ENCODE measurements around the gene WLS.
"Not testable (repeated sequence)": the region's sequence is repeated elsewhere in the genome, so short reads cannot be mapped to it uniquely, and the experiment has no call there.

Gene WLS

GRCh38 chr1:68180441-68181164, 51.7 kb downstream of the WLS start:
- TF ChIP-seq CTCF (IDR thresholded peaks at IDR 0.05; ENCODE audit: insufficient read depth, low read depth, low read length, missing control alignments), result no peak
- DNase-seq (ENCODE audit: low read depth), result no peak
- no peak overlapping the region for H3K4me3 ChIP-seq (ENCODE audit: low read length)

GRCh38 chr1:68178821-68179490, 53.4 kb downstream of the WLS start:
- H3K4me3 ChIP-seq (ENCODE audit: low read length), result no peak overlapping the region
- peak; percentile 63 for DNase-seq (ENCODE audit: low read depth)
- no peak for TF ChIP-seq CTCF (IDR thresholded peaks at IDR 0.05; ENCODE audit: insufficient read depth, low read depth, low read length, missing control alignments)

- no peak overlapping the region for H3K4me3 ChIP-seq (ENCODE audit: low read length)
- peak; percentile 62 for DNase-seq (ENCODE audit: low read depth)
- no peak for TF ChIP-seq CTCF (IDR thresholded peaks at IDR 0.05; ENCODE audit: insufficient read depth, low read depth, low read length, missing control alignments)
These were observed 56.5 kb downstream of the WLS start for GRCh38 chr1:68175621-68176398.

GRCh38 chr1:68174738-68175113, 57.6 kb downstream of the WLS start:
- DNase-seq (ENCODE audit: low read depth), result peak; percentile 75
- no peak overlapping the region for H3K4me3 ChIP-seq (ENCODE audit: low read length)
- TF ChIP-seq CTCF (IDR thresholded peaks at IDR 0.05; ENCODE audit: insufficient read depth, low read depth, low read length, missing control alignments), result no peak

GRCh38 chr1:68173936-68174737, 58.2 kb downstream of the WLS start:
- peak; percentile 96 for DNase-seq (ENCODE audit: low read depth)
- no peak overlapping the region for H3K4me3 ChIP-seq (ENCODE audit: low read length)
- TF ChIP-seq CTCF (IDR thresholded peaks at IDR 0.05; ENCODE audit: insufficient read depth, low read depth, low read length, missing control alignments), result no peak

GRCh38 chr1:68173283-68173935, 58.9 kb downstream of the WLS start:
- DNase-seq (ENCODE audit: low read depth), result peak; percentile 24
- no peak for TF ChIP-seq CTCF (IDR thresholded peaks at IDR 0.05; ENCODE audit: insufficient read depth, low read depth, low read length, missing control alignments)
- H3K4me3 ChIP-seq (ENCODE audit: low read length), result no peak overlapping the region

GRCh38 chr1:68171795-68172194, 60.5 kb downstream of the WLS start:
- not testable (repeated sequence) for H3K4me3 ChIP-seq (ENCODE audit: low read length); DNase-seq (ENCODE audit: low read depth)
